Suprapubic skin (tissue), 4 donors: Measurements from ENCODE around the gene RGL2. TPM values are rescaled to one million over a fixed set of nuclear protein-coding genes. Genes with fewer than 3 reads are reported as not detected.
"Not testable (repeated sequence)": the region's sequence is repeated elsewhere in the genome, so short reads cannot be mapped to it uniquely, and the experiment has no call there.

ENCODE experiments used
- DNase-seq, 2 donors: peaks; one replicate each; pipeline ENCODE4 v3.0.0-alpha.2; 2019; ENCODE audit warnings: low spot score in 2 of 2
- H3K27ac ChIP-seq: fragments of 200-600 bp; sonication (generic); one replicate; pipeline ENCODE4 v1.5.1; 2019
- H3K27me3 ChIP-seq: fragments of 200-600 bp; sonication (generic); one replicate; pipeline ENCODE4 v1.5.1; 2019
- H3K36me3 ChIP-seq: fragments of 200-600 bp; sonication (generic); one replicate; pipeline ENCODE4 v1.5.1; 2019
- H3K4me1 ChIP-seq: fragments of 200-600 bp; sonication (generic); one replicate; pipeline ENCODE4 v1.5.1; 2019
- H3K4me3 ChIP-seq: fragments of 200-600 bp; sonication (generic); one replicate; pipeline ENCODE4 v1.5.1; 2019; ENCODE audit warnings: mild to moderate bottlenecking
- H3K9me3 ChIP-seq: fragments of 200-600 bp; sonication (generic); one replicate; pipeline ENCODE4 v1.5.1; 2019
- EP300 ChIP-seq: sonication (generic); formaldehyde crosslinking; IDR thresholded peaks from one replicate; pipeline ENCODE4 v1.6.1; 2017; ENCODE audit warnings: antibody characterized with exemption
- POLR2A ChIP-seq, 2 donors: fragments of 450-650 bp; IDR thresholded peaks; one replicate each; pipeline ENCODE4 v1.6.1; 2017; ENCODE audit warnings: antibody characterized with exemption in 2 of 2, mild to moderate bottlenecking in 2 of 2, moderate library complexity in 2 of 2
- POLR2AphosphoS5 ChIP-seq, 3 donors: sonication (generic); formaldehyde crosslinking; IDR thresholded peaks; one replicate each; pipeline ENCODE4 v1.6.1; 2017; ENCODE audit warnings: antibody characterized with exemption in 3 of 3
- WGBS: methylation state at CpG from one replicate; pipeline ENCODE4 v1.1.5; 2018; 5-methylcytosine and 5-hydroxymethylcytosine counted together
- total RNA-seq, 4 donors: library from RNA; depleted of rRNA; stranded (reverse); fragments of >200 nt; gene quantifications; one replicate each; pipeline ENCODE4 v1.1.0, GENCODE V29; 2016
- TF ChIP-seq, protein P1 (sequence below), 2 donors: fragments of 200-600 bp in 1 of 2; fragments of 450-650 bp in 1 of 2; sonication (generic) in 1 of 2; IDR thresholded peaks; one replicate each; pipeline ENCODE4 v1.5.1; 2016 to 2019; ENCODE audit warnings: antibody characterized with exemption in 2 of 2, mild to moderate bottlenecking in 1 of 2, moderate library complexity in 1 of 2

RGL2 gene
- total RNA-seq, 4 donors from 2014 or later: 80.8 to 118 (median 96.6) TPM

DNA sequence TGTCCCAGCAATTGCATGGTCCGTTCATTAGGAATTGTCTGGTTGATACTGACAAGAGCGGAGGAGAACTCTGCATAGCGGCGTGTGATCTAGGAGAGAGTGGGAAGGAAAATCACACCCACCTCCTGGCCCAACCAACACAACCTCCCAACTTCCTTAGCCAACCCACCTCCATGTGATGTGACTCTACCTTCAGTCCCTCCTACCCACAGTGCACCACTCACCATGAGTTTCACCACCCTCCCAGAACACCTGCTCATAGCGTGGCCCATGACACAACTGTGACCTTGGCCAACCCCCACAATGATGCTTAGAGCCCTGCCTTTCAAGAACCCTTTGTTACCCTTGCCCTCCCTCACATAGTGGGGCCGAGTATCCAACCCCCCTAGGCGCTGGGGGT lies 34.7 kb downstream of the RGL2 start:
- 92% methylated on average over 7 of the region's 7 CpGs for WGBS
- Histone ChIP-seq H3K4me1 (no peaks in the 10 kb centered on the region), H3K27ac (no peak overlapping the region), H3K36me3 (peaks cover 86% of the 10 kb centered on the region), H3K27me3 (no peaks in the 10 kb centered on the region), H3K9me3 (no peaks in the 10 kb centered on the region), H3K4me3 (no peak overlapping the region)
- TF ChIP-seq, protein P1, sequence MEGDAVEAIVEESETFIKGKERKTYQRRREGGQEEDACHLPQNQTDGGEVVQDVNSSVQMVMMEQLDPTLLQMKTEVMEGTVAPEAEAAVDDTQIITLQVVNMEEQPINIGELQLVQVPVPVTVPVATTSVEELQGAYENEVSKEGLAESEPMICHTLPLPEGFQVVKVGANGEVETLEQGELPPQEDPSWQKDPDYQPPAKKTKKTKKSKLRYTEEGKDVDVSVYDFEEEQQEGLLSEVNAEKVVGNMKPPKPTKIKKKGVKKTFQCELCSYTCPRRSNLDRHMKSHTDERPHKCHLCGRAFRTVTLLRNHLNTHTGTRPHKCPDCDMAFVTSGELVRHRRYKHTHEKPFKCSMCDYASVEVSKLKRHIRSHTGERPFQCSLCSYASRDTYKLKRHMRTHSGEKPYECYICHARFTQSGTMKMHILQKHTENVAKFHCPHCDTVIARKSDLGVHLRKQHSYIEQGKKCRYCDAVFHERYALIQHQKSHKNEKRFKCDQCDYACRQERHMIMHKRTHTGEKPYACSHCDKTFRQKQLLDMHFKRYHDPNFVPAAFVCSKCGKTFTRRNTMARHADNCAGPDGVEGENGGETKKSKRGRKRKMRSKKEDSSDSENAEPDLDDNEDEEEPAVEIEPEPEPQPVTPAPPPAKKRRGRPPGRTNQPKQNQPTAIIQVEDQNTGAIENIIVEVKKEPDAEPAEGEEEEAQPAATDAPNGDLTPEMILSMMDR (IDR thresholded peaks at IDR 0.05): no peak
- TF ChIP-seq EP300 (no peak), POLR2AphosphoS5 (IDR thresholded peaks at IDR 0.05) (no peak), POLR2A (IDR thresholded peaks at IDR 0.05) (no peak)
- DNase-seq: no peak

DNA sequence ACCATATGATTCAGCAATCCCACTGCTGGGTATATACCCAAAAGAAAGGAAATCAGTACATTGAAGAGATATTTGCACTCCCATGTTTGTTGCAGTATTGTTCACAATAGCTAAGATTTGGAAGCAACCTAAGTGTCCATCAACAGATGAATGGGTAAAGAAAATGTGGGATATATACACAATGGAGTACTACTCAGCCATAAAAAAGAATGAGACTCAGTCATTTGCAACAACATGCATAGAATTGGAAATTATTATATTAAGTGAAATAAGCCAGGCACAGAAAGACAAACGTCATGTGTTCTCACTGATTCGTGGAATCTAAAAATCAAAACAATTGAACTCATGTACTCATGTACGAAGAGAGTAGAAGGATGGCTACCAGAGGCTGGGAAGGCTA lies 36.3 kb downstream of the RGL2 start:
- peaks cover 76% of the 10 kb centered on the region for H3K36me3 ChIP-seq
- H3K27ac ChIP-seq, H3K4me3 ChIP-seq, H3K9me3 ChIP-seq, DNase-seq, H3K4me1 ChIP-seq, H3K27me3 ChIP-seq: not testable (repeated sequence)
- 93% methylated on average over 3 of the region's 3 CpGs for WGBS

DNA sequence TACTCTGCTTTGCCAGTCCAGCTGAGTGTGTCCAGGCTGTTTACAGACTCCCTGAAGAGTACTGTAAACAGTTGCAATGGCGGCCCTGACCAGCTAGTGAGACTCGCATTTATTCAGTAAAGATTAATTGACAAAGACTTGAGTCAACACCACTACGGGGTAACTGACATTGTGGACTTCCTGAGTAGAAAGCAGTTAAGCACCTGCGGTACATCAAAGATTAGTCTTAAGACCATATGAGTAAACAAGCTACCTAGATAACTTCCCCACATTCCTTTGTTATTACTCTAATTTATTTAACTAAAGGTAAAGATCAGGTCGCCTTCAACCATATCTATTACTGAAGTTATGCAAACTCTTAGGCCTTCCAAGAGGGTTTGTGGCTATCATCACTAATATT lies 39.7 kb downstream of the RGL2 start:
- WGBS: 95% methylated on average over 5 of the region's 5 CpGs
- no peaks in the 10 kb centered on the region for H3K4me1 ChIP-seq
- no peak overlapping the region for H3K27ac ChIP-seq
- H3K9me3 ChIP-seq: no peaks in the 10 kb centered on the region
- H3K27me3 ChIP-seq: no peaks in the 10 kb centered on the region
- peaks cover 50% of the 10 kb centered on the region for H3K36me3 ChIP-seq
- H3K4me3 ChIP-seq: no peak overlapping the region
- no peak for DNase-seq
- TF ChIP-seq POLR2AphosphoS5 (IDR thresholded peaks at IDR 0.05): no peak
- no peak for TF ChIP-seq EP300
- TF ChIP-seq, protein P1 (IDR thresholded peaks at IDR 0.05): no peak
- TF ChIP-seq POLR2A (IDR thresholded peaks at IDR 0.05): no peak

DNA sequence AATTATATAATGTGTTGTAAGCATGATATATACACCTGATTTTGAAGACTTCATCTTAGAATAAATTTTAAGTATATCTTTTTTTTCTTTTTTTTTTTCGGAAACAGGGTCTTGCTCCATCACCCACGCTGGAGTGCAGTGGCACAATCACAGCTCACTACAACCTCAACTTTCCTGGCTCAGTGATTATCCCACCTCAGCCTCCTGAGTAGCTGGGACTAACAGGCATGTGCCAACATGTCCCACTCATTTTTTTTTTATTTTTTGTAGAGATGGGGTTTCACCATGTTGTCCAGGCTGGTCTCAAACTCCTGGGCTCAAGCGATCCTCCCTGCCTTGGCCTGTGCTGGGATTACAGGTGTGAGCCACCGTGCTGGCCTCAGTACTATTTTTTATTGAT lies 44.2 kb downstream of the RGL2 start:
- Histone ChIP-seq H3K27ac (no peak overlapping the region), H3K36me3 (peaks cover 31% of the 10 kb centered on the region), H3K9me3 (no peaks in the 10 kb centered on the region), H3K4me3 (no peak overlapping the region), H3K27me3 (no peaks in the 10 kb centered on the region), H3K4me1 (peaks cover 16% of the 10 kb centered on the region)
- WGBS: 89% methylated on average over 4 of the region's 4 CpGs
- no peak for DNase-seq
- TF ChIP-seq POLR2A (IDR thresholded peaks at IDR 0.05): no peak
- TF ChIP-seq EP300: no peak
- TF ChIP-seq POLR2AphosphoS5 (IDR thresholded peaks at IDR 0.05): no peak
- TF ChIP-seq, protein P1 (IDR thresholded peaks at IDR 0.05): no peak

DNA sequence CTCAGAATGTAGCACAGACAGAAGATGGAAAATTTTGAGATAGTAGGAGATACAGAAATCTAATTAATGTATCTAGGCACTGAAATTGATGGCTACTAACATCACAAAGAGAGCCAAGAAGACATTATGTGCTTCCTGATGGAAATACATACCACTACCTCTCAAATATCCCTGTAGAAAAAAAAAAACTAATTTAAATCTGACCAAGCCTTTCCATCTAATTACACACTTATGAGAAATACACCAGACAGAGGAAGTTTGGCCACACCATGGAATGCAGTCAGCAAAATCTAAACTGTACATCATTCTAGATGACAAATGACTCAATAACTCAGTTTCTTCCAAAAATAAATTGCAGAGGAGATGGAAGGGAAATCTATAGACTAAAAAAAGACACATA lies 46.0 kb downstream of the RGL2 start:
- no peaks in the 10 kb centered on the region for H3K27me3 ChIP-seq
- peaks cover 29% of the 10 kb centered on the region for H3K36me3 ChIP-seq
- no peak for TF ChIP-seq POLR2A (IDR thresholded peaks at IDR 0.05)
- TF ChIP-seq, protein P1 (IDR thresholded peaks at IDR 0.05): no peak
- TF ChIP-seq POLR2AphosphoS5 (IDR thresholded peaks at IDR 0.05): no peak
- no peak for TF ChIP-seq EP300
- no peak for DNase-seq
- H3K4me3 ChIP-seq: no peak overlapping the region
- H3K4me1 ChIP-seq: peaks cover 31% of the 10 kb centered on the region
- no peak overlapping the region for H3K27ac ChIP-seq
- no peaks in the 10 kb centered on the region for H3K9me3 ChIP-seq

DNA sequence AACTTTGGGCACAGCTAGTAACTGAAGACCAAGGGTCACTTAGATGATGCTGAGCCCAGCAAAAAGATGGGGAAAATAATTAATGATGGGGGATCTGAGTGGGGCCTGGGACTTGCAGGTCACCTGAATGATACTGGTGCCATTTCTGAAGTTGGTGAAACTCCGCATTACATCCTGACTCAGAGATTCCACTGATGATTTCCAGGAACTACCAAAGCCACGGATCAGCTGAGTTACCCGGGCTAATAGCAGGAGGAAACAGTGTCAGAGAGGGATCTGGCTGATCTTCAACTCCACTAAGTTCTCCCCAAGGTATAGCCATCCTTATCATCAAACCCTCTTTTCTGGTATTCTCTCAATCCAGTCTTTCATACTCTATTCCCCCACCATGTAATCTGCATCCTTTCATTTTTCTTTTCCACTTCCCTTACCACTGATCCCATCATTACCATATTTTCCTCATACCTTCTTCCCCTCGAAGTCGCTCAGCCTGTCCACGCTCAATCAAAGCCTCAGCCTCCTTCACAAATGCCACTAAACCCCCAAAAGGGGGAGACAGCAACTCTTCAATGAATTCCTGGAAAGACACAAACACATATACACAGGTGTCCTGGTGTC lies 47.2 kb downstream of the RGL2 start:
- peaks cover 20% of the 10 kb centered on the region for H3K36me3 ChIP-seq
- no peak for TF ChIP-seq POLR2AphosphoS5 (IDR thresholded peaks at IDR 0.05)
- TF ChIP-seq POLR2A (IDR thresholded peaks at IDR 0.05): no peak
- TF ChIP-seq, protein P1 (IDR thresholded peaks at IDR 0.05): no peak
- TF ChIP-seq EP300: no peak
- 84% methylated on average over 6 of the region's 6 CpGs for WGBS
- DNase-seq: peak in 1 of 2 donors; percentile 8
- no peak overlapping the region for H3K4me3 ChIP-seq
- no peak overlapping the region for H3K27ac ChIP-seq
- no peaks in the 10 kb centered on the region for H3K27me3 ChIP-seq
- no peaks in the 10 kb centered on the region for H3K9me3 ChIP-seq
- peaks cover 34% of the 10 kb centered on the region for H3K4me1 ChIP-seq
